Right atrium auricular region (tissue), 2 donors: ENCODE results near the gene SRP9. TPM values are rescaled to one million over a fixed set of nuclear protein-coding genes. Genes with fewer than 3 reads are reported as not detected.
A peak's percentile ranks its signal among the peaks of the same experiment; 100 is the strongest.
"Not testable (repeated sequence)": the region's sequence is repeated elsewhere in the genome, so short reads cannot be mapped to it uniquely, and the experiment has no call there.

Experiments
- DNase-seq: peaks from one replicate; pipeline ENCODE4 v3.0.0-alpha.2; 2019; ENCODE audit warnings: low spot score
- H3K27ac ChIP-seq, 2 donors: fragments of 200-600 bp; sonication (generic); 1 replicate in 1 of 2; 2 replicates in 1 of 2; pipeline ENCODE4 v1.5.1; 2016 to 2019
- H3K27me3 ChIP-seq, 2 donors: fragments of 200-600 bp; sonication (generic); one replicate each; pipeline versions ENCODE4 v1.5.1 to v1.6.0; 2017 to 2019
- H3K36me3 ChIP-seq: fragments of 200-600 bp; sonication (generic); one replicate; pipeline ENCODE4 v1.5.1; 2016
- H3K4me1 ChIP-seq, 2 donors: fragments of 200-600 bp; sonication (generic); one replicate each; pipeline versions ENCODE4 v1.5.1 to v1.6.0; 2017 to 2019
- H3K4me3 ChIP-seq, 2 donors: fragments of 200-600 bp; sonication (generic); 1 replicate in 1 of 2; 2 replicates in 1 of 2; pipeline ENCODE4 v1.5.1; 2017 to 2019; ENCODE audit warnings: mild to moderate bottlenecking in 1 of 2, moderate library complexity in 1 of 2
- H3K9me3 ChIP-seq, 2 donors: fragments of 200-600 bp; sonication (generic); one replicate each; pipeline ENCODE4 v1.5.1; 2019
- CTCF ChIP-seq, 2 donors: fragments of 200-600 bp; sonication (generic); IDR thresholded peaks; one replicate each; pipeline ENCODE4 v1.5.1; 2019; ENCODE audit warnings: antibody characterized with exemption in 2 of 2
- total RNA-seq, 2 donors: library from RNA; depleted of rRNA; stranded (reverse); fragments of >200 nt; gene quantifications; one replicate each; pipeline ENCODE4 v1.1.0, GENCODE V29; 2016

The SRP9 gene
- total RNA-seq, 2 donors from 2014 or later = 143 to 216 TPM

- no peak for TF ChIP-seq CTCF (IDR thresholded peaks at IDR 0.05)
- Histone ChIP-seq H3K27ac (no peak overlapping the region), H3K4me1 (peaks cover 0 to 49% of the 10 kb centered on the region in 2 donors), H3K4me3 (no peak overlapping the region), H3K27me3 (no peaks in the 10 kb centered on the region), H3K9me3 (no peaks in the 10 kb centered on the region), H3K36me3 (no peaks in the 10 kb centered on the region)
- no peak for DNase-seq
Observed at GRCh38 chr1:225760531-225760930, 17.1 kb upstream of the SRP9 start.

- H3K4me3 ChIP-seq, H3K27ac ChIP-seq, H3K9me3 ChIP-seq, H3K36me3 ChIP-seq, H3K27me3 ChIP-seq, DNase-seq: not testable (repeated sequence)
- H3K4me1 ChIP-seq = peaks cover 0 to 47% of the 10 kb centered on the region in 2 donors
Observed at GRCh38 chr1:225761395-225761794, 16.2 kb upstream of the SRP9 start.

- Histone ChIP-seq H3K36me3 (no peaks in the 10 kb centered on the region), H3K9me3 (no peaks in the 10 kb centered on the region), H3K27me3 (no peaks in the 10 kb centered on the region), H3K4me3 (no peak overlapping the region), H3K4me1 (peaks cover 0 to 53% of the 10 kb centered on the region in 2 donors), H3K27ac (peak overlapping the region; percentile 56 to 72)
- DNase-seq = no peak
- TF ChIP-seq CTCF (IDR thresholded peaks at IDR 0.05) = no peak
Observed at GRCh38 chr1:225762002-225762441, 15.6 kb upstream of the SRP9 start.

GRCh38 chr1:225762444-225762843 lies 15.2 kb upstream of the SRP9 start:
- Histone ChIP-seq H3K36me3 (no peaks in the 10 kb centered on the region), H3K27ac (peak overlapping the region; percentile 56 to 72), H3K9me3 (no peaks in the 10 kb centered on the region), H3K27me3 (no peaks in the 10 kb centered on the region), H3K4me3 (no peak overlapping the region), H3K4me1 (peaks cover 0 to 57% of the 10 kb centered on the region in 2 donors)
- DNase-seq = no peak
- no peak for TF ChIP-seq CTCF (IDR thresholded peaks at IDR 0.05)

GRCh38 chr1:225763716-225764548 lies 13.7 kb upstream of the SRP9 start:
- no peak for TF ChIP-seq CTCF (IDR thresholded peaks at IDR 0.05)
- Histone ChIP-seq H3K27me3 (no peaks in the 10 kb centered on the region), H3K9me3 (no peaks in the 10 kb centered on the region), H3K4me3 (no peak overlapping the region), H3K36me3 (no peaks in the 10 kb centered on the region), H3K4me1 (peaks cover 5 to 61% of the 10 kb centered on the region in 2 donors), H3K27ac (peak overlapping the region; percentile 56 to 72)
- DNase-seq = no peak

GRCh38 chr1:225765982-225766674 lies 11.5 kb upstream of the SRP9 start:
- H3K9me3 ChIP-seq = no peaks in the 10 kb centered on the region
- H3K27me3 ChIP-seq = no peaks in the 10 kb centered on the region
- TF ChIP-seq CTCF (IDR thresholded peaks at IDR 0.05) = no peak
- peak overlapping the region; percentile 66 to 84 for H3K27ac ChIP-seq
- H3K4me3 ChIP-seq = no peak overlapping the region
- H3K36me3 ChIP-seq = no peaks in the 10 kb centered on the region
- peaks cover 5 to 69% of the 10 kb centered on the region in 2 donors for H3K4me1 ChIP-seq
- DNase-seq = no peak
